Right lobe of liver (tissue), 4 donors: ENCODE data around the gene RPL31.

ENCODE experiments used
- CTCF ChIP-seq, 4 donors: fragments of 200-600 bp in 3 of 4; fragments of 450-650 bp in 1 of 4; IDR thresholded peaks; one replicate each; pipeline versions ENCODE4 v1.5.1 to v1.8.0; 2016 to 2022; ENCODE audit warnings: antibody characterized with exemption in 4 of 4, mild to moderate bottlenecking in 2 of 4
- POLR2A ChIP-seq: fragments of 450-650 bp; IDR thresholded peaks from one replicate; pipeline ENCODE4 v1.6.1; 2017; ENCODE audit warnings: antibody characterized with exemption, mild to moderate bottlenecking
- donor health status: DM: no; HTN: no; CAD: no.
- donor health status: DM: no; HTN: no; CAD: no.
- donor health status: DM: no; HTN: yes; CAD: no.

GRCh38 chr2:100969998-100970397, 32.1 kb upstream of the RPL31 start:
- TF ChIP-seq CTCF (IDR thresholded peaks at IDR 0.05) (no peak), POLR2A (no peak)
